Stimulated activated naive B cell treated with anti-CD40 and anti-IgM and Interleukin-4, amounts not matched to agents 10 μg/mL and 1 μg/mL and 100 μg/mL, for 72 hours (primary cell): Measurements from ENCODE around the gene SF3B3.
"Not testable (repeated sequence)": the region's sequence is repeated elsewhere in the genome, so short reads cannot be mapped to it uniquely, and the experiment has no call there.

Experiments
- ATAC-seq, 2 donors: fragments of 150-1000 bp; cut with Tn5 transposase; replicated peaks; 2 replicates each; pipeline ENCODE4 v1.10.0; 2021; ENCODE audit warnings: moderate library complexity in 1 of 2
- DNase-seq: peaks from one replicate; pipeline ENCODE4 v3.0.0; 2021
- H3K27ac Mint-ChIP-seq: one replicate; pipeline ENCODE4 v1.8.0; 2022; ENCODE audit warnings: mild to moderate bottlenecking, mixed read lengths
- H3K27me3 Mint-ChIP-seq, 2 donors: one replicate each; pipeline ENCODE4 v1.8.0; 2022; ENCODE audit warnings: mixed read lengths in 2 of 2
- H3K36me3 Mint-ChIP-seq, 2 donors: one replicate each; pipeline ENCODE4 v1.8.0; 2022; ENCODE audit warnings: mixed read lengths in 2 of 2, mild to moderate bottlenecking in 1 of 2
- H3K4me1 Mint-ChIP-seq, 2 donors: one replicate each; pipeline ENCODE4 v1.8.0; 2022; ENCODE audit warnings: mixed read lengths in 2 of 2, mild to moderate bottlenecking in 1 of 2
- H3K4me3 Mint-ChIP-seq, 2 donors: one replicate each; pipeline ENCODE4 v1.8.0; 2022; ENCODE audit warnings: mild to moderate bottlenecking in 2 of 2, mixed read lengths in 2 of 2, moderate library complexity in 1 of 2
- H3K9me3 Mint-ChIP-seq, 2 donors: one replicate each; pipeline ENCODE4 v1.8.0; 2022; ENCODE audit warnings: mixed read lengths in 2 of 2, mild to moderate bottlenecking in 1 of 2

The SF3B3 gene

DNA sequence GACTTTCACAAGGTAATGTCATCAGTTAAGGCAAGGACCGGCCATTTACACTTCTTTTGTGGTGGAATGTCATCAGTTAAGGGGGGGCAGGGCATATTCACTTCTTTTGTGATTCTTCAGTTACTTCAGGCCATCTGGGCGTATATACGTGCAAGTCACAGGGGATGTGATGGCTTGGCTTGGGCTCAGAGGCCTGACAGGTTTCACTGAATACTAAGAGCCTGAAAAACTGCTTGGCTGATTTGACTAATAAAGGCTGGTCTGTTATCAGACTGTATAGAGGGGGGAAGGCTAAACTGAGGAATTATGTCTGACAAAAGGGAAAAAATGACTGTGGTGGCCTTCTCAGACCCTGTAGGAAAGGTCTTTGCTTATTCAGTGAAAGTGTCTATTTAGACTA is 98.2 kb downstream of the SF3B3 start:
- not testable (repeated sequence) for DNase-seq, H3K36me3 Mint-ChIP-seq, H3K9me3 Mint-ChIP-seq, ATAC-seq, H3K27ac Mint-ChIP-seq, H3K4me1 Mint-ChIP-seq, H3K4me3 Mint-ChIP-seq
- H3K27me3 Mint-ChIP-seq = peaks cover 5 to 26% of the 10 kb centered on the region in 2 donors
